GM19043 (cell line): Measurements from ENCODE around the gene PROM1.

ENCODE experiments used
- ATAC-seq: cut with Tn5 transposase; IDR thresholded peaks from one replicate; pipeline ENCODE4 v1.9.1; 2021; ENCODE audit warnings: low read depth; ENCODE audit not compliant: unreplicated experiment

The PROM1 gene

GRCh38 chr4:15958562-15958961 is 125.3 kb downstream of the PROM1 start:
- no peak for ATAC-seq

DNA sequence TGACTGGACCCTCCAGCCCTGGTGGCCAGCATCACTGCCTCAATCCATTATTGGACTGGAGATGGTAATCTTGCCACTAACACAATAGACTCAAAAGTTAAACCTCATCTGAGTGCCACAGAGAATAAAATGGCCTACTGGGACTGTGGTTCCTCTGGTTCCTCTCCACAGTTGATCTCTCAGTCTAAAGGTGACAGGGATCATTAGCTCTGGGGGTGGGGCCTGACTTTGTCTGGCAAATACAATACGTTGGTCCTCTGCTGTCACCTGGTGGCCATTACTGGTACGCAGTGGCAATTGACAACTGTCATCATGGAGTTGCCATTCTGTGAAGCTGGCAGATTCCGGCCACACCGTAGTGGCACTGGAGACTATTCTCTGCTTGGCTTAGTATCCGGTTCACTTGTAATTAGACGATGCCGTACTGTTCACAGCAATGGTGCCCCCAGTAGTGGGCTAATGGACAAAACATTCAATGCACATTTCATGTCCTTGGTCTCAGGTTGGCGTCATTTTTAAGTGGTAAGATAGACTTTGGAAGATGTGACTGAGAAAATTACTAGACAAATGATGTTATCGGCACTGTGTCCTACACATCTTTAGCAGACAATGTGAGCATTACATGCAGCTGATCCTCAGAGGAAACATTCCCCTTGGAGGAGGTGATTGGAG is 127.5 kb downstream of the PROM1 start:
- ATAC-seq, result peak; percentile 91

GRCh38 chr4:15955670-15956069 is 128.2 kb downstream of the PROM1 start:
- no peak for ATAC-seq

GRCh38 chr4:15953625-15954024 is 130.2 kb downstream of the PROM1 start:
- no peak for ATAC-seq

GRCh38 chr4:15951781-15952180 is 132.0 kb downstream of the PROM1 start:
- no peak for ATAC-seq

DNA sequence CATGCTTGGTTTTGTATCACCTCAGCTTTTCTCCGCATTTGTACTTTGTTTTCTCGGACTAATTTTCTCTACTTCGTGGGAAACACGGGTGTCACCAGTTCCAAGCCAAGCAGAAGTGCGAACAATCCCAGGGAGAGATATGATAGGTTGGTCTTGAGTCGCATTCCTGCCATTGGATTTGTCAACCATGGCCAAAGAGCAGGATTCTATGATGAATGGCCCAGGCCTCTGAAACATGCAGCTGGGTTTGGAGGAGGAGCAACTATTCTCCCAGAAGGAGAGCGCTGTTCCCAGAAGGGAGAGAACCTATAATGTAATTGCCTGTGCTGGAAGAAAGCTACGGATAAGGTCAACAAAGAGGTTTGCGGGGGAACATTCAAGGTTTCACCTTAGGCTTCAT is 135.0 kb downstream of the PROM1 start:
- no peak for ATAC-seq

DNA sequence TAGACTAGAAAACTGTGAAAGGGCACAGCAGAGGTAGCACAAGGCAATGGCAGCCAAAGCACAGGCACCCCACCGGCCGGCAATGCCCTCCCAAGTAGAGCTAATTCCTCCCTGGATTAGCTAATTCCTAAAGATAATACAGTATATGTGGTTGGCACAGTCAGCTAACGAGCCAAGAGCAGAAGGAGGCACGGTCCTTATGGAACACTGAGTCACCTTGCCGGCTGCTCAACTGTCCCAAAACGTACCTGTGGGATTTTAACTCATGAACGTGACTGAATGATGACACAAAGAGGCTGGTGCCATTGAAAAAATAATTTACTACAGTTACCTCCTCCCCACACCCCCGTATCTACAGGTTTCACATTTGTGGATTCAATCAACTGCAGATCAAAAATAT is 136.1 kb downstream of the PROM1 start:
- ATAC-seq, result no peak

- ATAC-seq, result no peak
Observed at GRCh38 chr4:15945516-15945915, 138.3 kb downstream of the PROM1 start.

DNA sequence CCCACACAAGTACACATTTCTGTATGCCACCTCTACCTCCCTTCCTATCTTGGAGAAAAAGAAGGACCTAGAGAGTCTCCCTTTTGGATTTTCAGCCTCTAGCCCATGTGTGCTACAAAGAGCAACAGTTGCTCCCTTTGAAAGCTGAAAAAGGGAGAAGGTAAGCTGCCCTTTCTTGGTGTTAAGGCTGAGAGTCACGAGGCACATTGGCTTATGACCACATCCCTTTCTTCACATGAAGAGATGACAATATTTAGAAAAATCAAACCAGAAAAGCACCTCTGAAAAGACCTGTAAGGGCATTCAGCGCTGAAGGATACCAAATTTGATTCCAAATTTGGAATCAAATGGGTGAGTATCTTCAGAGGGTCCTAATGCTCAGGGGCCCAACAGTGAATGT is 138.9 kb downstream of the PROM1 start:
- no peak for ATAC-seq

DNA sequence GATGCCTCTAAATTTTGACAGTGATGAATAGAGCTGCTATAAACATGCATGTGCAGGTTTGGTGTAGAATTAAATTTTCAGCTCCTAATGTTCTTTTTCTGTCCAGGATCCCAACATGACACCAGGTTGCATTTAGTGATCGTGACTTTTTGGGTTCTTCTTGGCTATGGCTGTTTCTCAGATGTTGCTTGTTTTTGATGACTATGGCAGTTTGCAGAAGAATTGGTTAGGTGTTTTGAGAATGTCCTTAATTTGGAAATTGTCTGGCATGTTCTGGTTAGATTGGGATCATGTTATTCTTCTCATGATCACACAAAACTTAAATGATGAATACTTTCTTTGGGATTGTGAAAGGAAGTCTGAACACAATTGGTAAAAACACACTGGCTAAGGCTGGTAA is 141.5 kb downstream of the PROM1 start:
- no peak for ATAC-seq

GRCh38 chr4:15938640-15939039 is 145.2 kb downstream of the PROM1 start, which contains the start of gene FGFBP1:
Gene FGFBP1, minus strand, starts transcription at chr4:15938740. Its CDS starts 2,108 bp downstream, at chr4:15936632.
- no peak for ATAC-seq

DNA sequence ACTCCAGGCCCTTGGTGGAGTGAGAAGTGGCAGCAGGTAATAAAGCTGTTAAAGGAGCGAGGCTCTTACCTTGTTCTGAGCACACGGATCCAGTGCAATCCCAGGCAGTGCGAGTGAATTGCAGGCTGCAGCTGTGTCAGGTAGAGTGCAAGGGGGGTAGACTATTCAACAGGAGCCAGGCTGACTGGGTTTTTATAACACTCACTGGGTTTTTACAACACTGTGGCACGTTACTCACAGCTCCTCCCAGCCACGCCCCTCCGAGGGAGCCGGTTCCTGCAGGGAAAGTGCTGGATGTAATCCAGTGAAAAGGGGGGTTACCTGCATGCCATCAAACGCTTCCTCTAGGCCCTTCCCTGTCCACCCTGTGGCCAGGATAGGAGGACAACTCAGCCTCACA is 145.6 kb downstream of the PROM1 start:
- ATAC-seq, result no peak

GRCh38 chr4:15936495-15936894 is 147.3 kb downstream of the PROM1 start:
- no peak for ATAC-seq

DNA sequence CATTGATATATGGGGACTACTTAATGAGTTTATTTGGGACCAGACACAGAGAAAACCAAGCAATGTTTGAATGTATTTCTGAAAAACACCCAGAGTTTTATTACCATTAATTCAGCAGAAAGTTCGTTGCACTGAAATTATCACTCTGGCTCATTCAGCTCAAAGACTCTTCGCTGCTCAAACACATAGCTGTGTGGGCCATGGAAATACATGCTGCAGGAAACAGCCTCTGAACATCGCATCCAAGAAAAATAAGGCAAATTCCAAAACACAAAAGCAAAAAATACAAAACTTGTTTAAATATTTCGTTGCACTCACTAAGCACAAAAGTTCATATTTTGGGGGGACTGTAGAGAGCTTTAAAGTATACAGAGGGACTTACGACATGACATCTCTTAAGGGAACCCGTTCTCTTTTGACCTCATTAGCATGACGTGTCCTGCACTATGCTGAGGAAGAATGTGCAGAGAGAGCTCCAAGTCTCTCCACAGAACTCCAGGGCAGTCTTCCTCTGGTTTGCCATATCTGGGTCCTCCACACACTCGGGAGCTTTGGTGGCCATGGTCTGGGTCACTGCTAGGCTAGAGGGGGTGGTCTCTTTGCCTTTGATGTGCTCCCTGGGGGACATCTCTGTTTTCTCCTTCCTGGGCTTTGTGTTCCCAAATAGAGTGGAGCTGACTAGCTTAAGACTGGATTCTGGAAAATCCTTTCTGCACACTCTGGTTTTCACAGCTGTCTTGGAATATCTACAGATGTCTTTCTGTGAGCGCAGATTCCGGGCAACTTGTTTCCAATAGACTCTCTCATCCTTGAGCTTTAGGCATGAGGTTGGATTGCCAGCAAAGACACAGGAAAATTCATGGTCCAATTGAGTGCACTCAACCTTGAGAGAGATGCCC is 148.1 kb downstream of the PROM1 start:
- ATAC-seq, result no peak

GRCh38 chr4:15934259-15934658 is 149.6 kb downstream of the PROM1 start:
- ATAC-seq, result no peak

DNA sequence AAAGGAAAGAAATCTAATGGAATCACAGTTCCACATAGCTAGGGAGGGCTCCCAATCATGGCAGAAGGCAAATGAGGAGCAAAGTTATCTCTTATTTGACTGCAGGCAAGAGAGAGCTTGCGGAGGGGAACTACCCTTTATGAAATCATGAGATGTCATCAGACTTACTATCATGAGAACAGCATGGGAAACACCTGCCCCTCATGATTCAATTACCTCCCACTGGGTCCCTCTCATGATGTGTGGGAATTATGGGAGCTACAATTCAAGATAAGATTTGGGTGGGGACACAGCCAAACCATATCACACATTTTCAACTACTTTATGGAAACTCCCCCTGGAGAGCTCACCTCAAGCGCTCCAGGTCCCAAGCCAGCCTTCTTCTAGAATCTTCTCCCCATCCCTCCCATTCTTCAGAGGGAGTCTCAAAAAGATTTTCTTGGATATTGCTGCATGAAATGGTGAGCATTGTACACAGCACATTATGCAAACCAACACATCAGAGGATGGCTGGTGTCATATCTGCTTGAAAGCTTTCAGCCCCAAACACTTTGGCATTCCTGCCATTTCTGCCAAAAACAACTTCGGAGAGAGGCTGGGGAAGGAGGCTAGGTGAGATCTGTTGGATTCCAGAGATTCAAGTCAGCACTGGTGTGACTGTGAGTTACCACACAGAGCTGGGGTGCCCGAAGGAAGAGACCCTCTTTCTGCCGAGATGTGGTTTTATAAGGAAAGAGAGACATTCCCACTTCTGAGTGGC is 152.2 kb downstream of the PROM1 start:
- ATAC-seq, result no peak

- ATAC-seq, result no peak
Observed at GRCh38 chr4:15930314-15930713, 153.5 kb downstream of the PROM1 start.

DNA sequence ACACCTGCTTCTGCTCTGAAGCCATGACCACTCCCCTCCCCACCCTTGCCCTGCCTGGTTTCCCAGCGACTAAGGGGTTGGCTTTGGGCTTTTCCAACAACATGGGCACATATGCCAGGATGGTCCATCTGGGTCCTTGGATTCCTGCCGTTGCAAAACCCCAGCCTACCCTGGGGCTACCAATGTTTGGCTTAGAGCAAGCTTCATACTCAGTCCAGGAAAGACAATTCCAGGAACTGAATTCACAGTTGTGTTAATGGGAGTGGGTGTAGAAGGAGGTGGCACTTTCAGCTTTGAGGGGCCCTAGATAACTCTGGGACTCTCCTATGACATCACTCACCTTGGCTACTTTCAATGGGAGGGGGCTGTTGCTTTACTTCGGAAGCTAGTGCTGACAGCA is 154.3 kb downstream of the PROM1 start:
- no peak for ATAC-seq

- no peak for ATAC-seq
Observed at GRCh38 chr4:15928883-15929282, 154.9 kb downstream of the PROM1 start.

DNA sequence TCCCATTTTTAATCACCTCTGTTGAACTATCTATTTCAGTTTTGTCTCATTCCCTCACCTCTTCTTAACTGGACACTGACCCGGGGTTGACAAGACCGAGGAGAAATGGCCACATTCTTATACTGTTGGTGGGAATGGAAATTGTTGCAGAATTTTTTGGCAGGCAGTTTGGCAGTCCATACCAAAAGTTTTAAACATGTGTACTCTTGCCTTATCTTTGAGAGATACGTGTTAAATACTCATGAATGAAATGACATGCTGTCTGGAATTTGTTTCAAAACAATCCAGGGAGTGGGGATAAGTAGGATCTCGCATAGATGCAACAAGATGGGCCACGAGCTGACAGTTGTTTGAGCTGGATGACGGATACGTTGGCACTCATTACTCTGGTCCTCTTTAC is 157.3 kb downstream of the PROM1 start:
- ATAC-seq, result no peak

DNA sequence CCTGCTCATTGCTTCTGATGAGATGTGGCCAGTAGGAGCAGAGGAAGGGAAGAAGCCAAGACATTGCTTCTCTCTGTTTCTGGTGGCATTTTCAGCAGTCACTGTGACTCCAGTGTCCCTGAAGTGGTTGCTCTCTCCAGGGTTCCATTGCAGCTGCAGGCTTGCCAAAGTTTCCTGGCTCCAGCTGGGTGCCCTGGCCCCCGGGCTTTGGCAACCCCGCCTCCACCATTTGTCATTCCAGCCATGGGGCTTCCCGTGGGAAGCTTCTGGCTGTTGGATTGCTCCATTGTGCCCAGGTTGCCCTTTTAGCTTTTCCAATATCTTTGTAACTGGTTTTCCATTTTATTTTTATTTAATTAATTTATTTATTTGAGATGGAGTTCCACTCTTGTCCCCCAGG is 158.0 kb downstream of the PROM1 start:
- ATAC-seq, result no peak
